Sciatic nerve (tissue), 2 donors: Measurements from ENCODE around the gene NKX6-1. TPM values are rescaled to one million over a fixed set of nuclear protein-coding genes. Genes with fewer than 3 reads are reported as not detected.

Experiments used
- ATAC-seq: fragments of 200-7000 bp; cut with Tn5 transposase; one replicate; pipeline ENCODE4 v1.9.1; 2020; ENCODE audit warnings: mild to moderate bottlenecking, moderate library complexity
- DNase-seq: peaks from one replicate; pipeline ENCODE4 v3.0.0-alpha.2; 2020; ENCODE audit warnings: low spot score
- intact Hi-C: fragments of 100-400 bp; cut with DNase I; formaldehyde crosslinking; loops from one replicate; pipeline ENCODE4 v1.14.2; 2022
- total RNA-seq: library from RNA; stranded (reverse); fragmentation: NEBNext Ultra II Directional; extraction: Animal tissue kit (Norgen Biotek cat#: 25700); gene quantifications from one replicate; pipeline ENCODE4 v1.2.1, GENCODE V29; 2021
- donor health status: DM: no; HTN: no; CAD: no.
- donor health status: DM: no; HTN: no; CAD: no.

The NKX6-1 gene
- total RNA-seq = not detected

- ATAC-seq (peak; percentile 84), DNase-seq (peak; percentile 77)
- intact Hi-C loops = no loop called here
These were observed at the start of gene NKX6-1 for GRCh38 chr4:84498935-84499623. Gene NKX6-1 (minus strand): TSS chr4:84499292. CDS start chr4:84498228, 1,064 bp downstream.

- ATAC-seq = no peak
- no peak for DNase-seq
- intact Hi-C loops = no loop called here
These were observed 48.1 kb upstream of the NKX6-1 start for GRCh38 chr4:84547211-84547610.

GRCh38 chr4:84545093-84545492 lies 46.0 kb upstream of the NKX6-1 start:
- ATAC-seq (no peak), DNase-seq (no peak)
- intact Hi-C loops = no loop called here

GRCh38 chr4:84535901-84536300 lies 36.8 kb upstream of the NKX6-1 start:
- intact Hi-C loops = no loop called here
- no peak for DNase-seq
- ATAC-seq = no peak

GRCh38 chr4:84531689-84532088 lies 32.6 kb upstream of the NKX6-1 start:
- ATAC-seq (no peak), DNase-seq (no peak)
- intact Hi-C loops = no loop called here

- DNase-seq (no peak), ATAC-seq (no peak)
- intact Hi-C loops = no loop called here
These were observed 31.8 kb upstream of the NKX6-1 start for GRCh38 chr4:84530871-84531270.

- DNase-seq (no peak), ATAC-seq (no peak)
- intact Hi-C loops = no loop called here
These were observed 31.4 kb upstream of the NKX6-1 start for GRCh38 chr4:84530454-84530853.

- no peak for DNase-seq
- ATAC-seq = no peak
- intact Hi-C loops = no loop called here
These were observed 30.2 kb upstream of the NKX6-1 start for GRCh38 chr4:84529169-84529751.

GRCh38 chr4:84527391-84527790 lies 28.3 kb upstream of the NKX6-1 start:
- no peak for ATAC-seq
- DNase-seq = no peak
- intact Hi-C loops = no loop called here

- intact Hi-C loops = no loop called here
- ATAC-seq (no peak), DNase-seq (no peak)
These were observed 16.0 kb upstream of the NKX6-1 start for GRCh38 chr4:84515075-84515474.

GRCh38 chr4:84512277-84512676 lies 13.2 kb upstream of the NKX6-1 start:
- ATAC-seq (no peak), DNase-seq (no peak)
- intact Hi-C loops = no loop called here

- ATAC-seq = no peak
- intact Hi-C loops = no loop called here
- no peak for DNase-seq
These were observed 12.6 kb upstream of the NKX6-1 start for GRCh38 chr4:84511703-84512102.

GRCh38 chr4:84507941-84508340 lies 8.8 kb upstream of the NKX6-1 start:
- intact Hi-C loops = loop anchor here (10.0 kb wide), 1 partner anchor 1887 kb away; no protein-coding TSS in a partner anchor
- no peak for ATAC-seq
- DNase-seq = no peak

GRCh38 chr4:84504821-84505220 lies 5.7 kb upstream of the NKX6-1 start:
- intact Hi-C loops = loop anchor here (10.0 kb wide), 1 partner anchor 1890 kb away; no protein-coding TSS in a partner anchor
- DNase-seq = no peak

GRCh38 chr4:84503495-84504437 lies 4.7 kb upstream of the NKX6-1 start:
- ATAC-seq = peak; percentile 74
- intact Hi-C loops = loop anchor here (10.0 kb wide), 1 partner anchor 1891 kb away; no protein-coding TSS in a partner anchor
- DNase-seq = no peak

More at GRCh38 chr4:84504821-84505220, 5.7 kb upstream of the NKX6-1 start:
- no peak for ATAC-seq

GRCh38 chr4:84502955-84503373 lies 3.9 kb upstream of the NKX6-1 start:
- ATAC-seq (no peak), DNase-seq (no peak)
- intact Hi-C loops = loop anchor here (10.0 kb wide), 1 partner anchor 1892 kb away; no protein-coding TSS in a partner anchor

- intact Hi-C loops = loop anchor here (10.0 kb wide), 1 partner anchor 1892 kb away; no protein-coding TSS in a partner anchor
- ATAC-seq (no peak), DNase-seq (no peak)
These were observed 3.4 kb upstream of the NKX6-1 start for GRCh38 chr4:84502333-84502954.

GRCh38 chr4:84501721-84502267 lies 2.7 kb upstream of the NKX6-1 start:
- intact Hi-C loops = loop anchor here (10.0 kb wide), 1 partner anchor 1893 kb away; no protein-coding TSS in a partner anchor
- ATAC-seq (no peak), DNase-seq (no peak)

GRCh38 chr4:84501202-84501503 lies 2.1 kb upstream of the NKX6-1 start:
- intact Hi-C loops = loop anchor here (10.0 kb wide), 1 partner anchor 1894 kb away; no protein-coding TSS in a partner anchor
- no peak for ATAC-seq
- no peak for DNase-seq
